Sciatic nerve (tissue), 2 donors: ENCODE measurements around the gene METTL27. TPM values are rescaled to one million over a fixed set of nuclear protein-coding genes. Genes with fewer than 3 reads are reported as not detected.
"Not testable (repeated sequence)": the region's sequence is repeated elsewhere in the genome, so short reads cannot be mapped to it uniquely, and the experiment has no call there.

Source experiments
- ATAC-seq: fragments of 200-7000 bp; cut with Tn5 transposase; one replicate; pipeline ENCODE4 v1.9.1; 2020; ENCODE audit warnings: mild to moderate bottlenecking, moderate library complexity
- DNase-seq: peaks from one replicate; pipeline ENCODE4 v3.0.0-alpha.2; 2020; ENCODE audit warnings: low spot score
- intact Hi-C: fragments of 100-400 bp; cut with DNase I; formaldehyde crosslinking; loops from one replicate; pipeline ENCODE4 v1.14.2; 2022
- total RNA-seq: library from RNA; stranded (reverse); fragmentation: NEBNext Ultra II Directional; extraction: Animal tissue kit (Norgen Biotek cat#: 25700); gene quantifications from one replicate; pipeline ENCODE4 v1.2.1, GENCODE V29; 2021
- donor health status: DM: no; HTN: no; CAD: no.
- donor health status: DM: no; HTN: no; CAD: no.

Gene METTL27
- total RNA-seq, 1 donor from 2014 or later: 6.2 TPM

- DNase-seq: no peak
- intact Hi-C loops: no loop called here
- ATAC-seq: peak; percentile 26
Measured at GRCh38 chr7:73827567-73828106, 14.7 kb downstream of the METTL27 start.

- ATAC-seq (no peak), DNase-seq (no peak)
- intact Hi-C loops: no loop called here
Measured at GRCh38 chr7:73824986-73825385, 17.3 kb downstream of the METTL27 start.

GRCh38 chr7:73823873-73824592 is 18.3 kb downstream of the METTL27 start:
- no peak for DNase-seq
- ATAC-seq: no peak
- intact Hi-C loops: no loop called here

GRCh38 chr7:73823257-73823656 is 19.1 kb downstream of the METTL27 start:
- no peak for DNase-seq
- intact Hi-C loops: no loop called here
- no peak for ATAC-seq

- ATAC-seq (peak; percentile 68), DNase-seq (no peak)
- intact Hi-C loops: no loop called here
Measured at GRCh38 chr7:73822319-73823173, 19.8 kb downstream of the METTL27 start.

- ATAC-seq, intact Hi-C loops, DNase-seq: not testable (repeated sequence)
Measured at GRCh38 chr7:73821597-73822285, 20.6 kb downstream of the METTL27 start.

- DNase-seq (no peak), ATAC-seq (no peak)
- intact Hi-C loops: no loop called here
Measured at GRCh38 chr7:73820013-73820412, 22.3 kb downstream of the METTL27 start.

- no peak for ATAC-seq
- no peak for DNase-seq
- intact Hi-C loops: no loop called here
Measured at GRCh38 chr7:73817121-73817520, 25.2 kb downstream of the METTL27 start.

- no peak for DNase-seq
- intact Hi-C loops: no loop called here
Measured at GRCh38 chr7:73815436-73815835, 26.9 kb downstream of the METTL27 start.

GRCh38 chr7:73812996-73813395 is 29.3 kb downstream of the METTL27 start:
- DNase-seq (no peak), ATAC-seq (no peak)
- intact Hi-C loops: no loop called here

More at GRCh38 chr7:73815436-73815835, 26.9 kb downstream of the METTL27 start:
- ATAC-seq: no peak

GRCh38 chr7:73811760-73812168 is 30.6 kb downstream of the METTL27 start:
- DNase-seq: peak; percentile 73
- peak; percentile 79 for ATAC-seq
- intact Hi-C loops: no loop called here

GRCh38 chr7:73810998-73811360 is 31.3 kb downstream of the METTL27 start:
- ATAC-seq (peak; percentile 32), DNase-seq (peak; percentile 42)
- intact Hi-C loops: no loop called here

GRCh38 chr7:73809467-73809951 is 32.8 kb downstream of the METTL27 start:
- ATAC-seq (no peak), DNase-seq (peak; percentile 41)
- intact Hi-C loops: loop anchor here (5.0 kb wide), 1 partner anchor 437 kb away; no protein-coding TSS in a partner anchor

- ATAC-seq (no peak), DNase-seq (no peak)
- intact Hi-C loops: no loop called here
Measured at GRCh38 chr7:73802459-73802858, 39.9 kb downstream of the METTL27 start.

- intact Hi-C loops: no loop called here
- DNase-seq (no peak), ATAC-seq (no peak)
Measured at GRCh38 chr7:73801577-73801976, 40.7 kb downstream of the METTL27 start.

- intact Hi-C loops: no loop called here
- peak; percentile 0 for DNase-seq
- ATAC-seq: no peak
Measured at GRCh38 chr7:73799282-73800141, 42.8 kb downstream of the METTL27 start.

GRCh38 chr7:73797176-73797575 is 45.1 kb downstream of the METTL27 start:
- ATAC-seq, DNase-seq, intact Hi-C loops: not testable (repeated sequence)

- intact Hi-C loops, ATAC-seq, DNase-seq: not testable (repeated sequence)
Measured at GRCh38 chr7:73796656-73797055, 45.7 kb downstream of the METTL27 start.
